Astrocyte (in vitro differentiated cells and primary cell): Measurements from ENCODE around the gene USP36. TPM values are rescaled to one million over a fixed set of nuclear protein-coding genes. Genes with fewer than 3 reads are reported as not detected.
"Not testable (repeated sequence)": the region's sequence is repeated elsewhere in the genome, so short reads cannot be mapped to it uniquely, and the experiment has no call there.

Source experiments
- DNase-seq: peaks from one replicate; pipeline ENCODE4 v3.0.0-alpha.2; 2010; ENCODE audit warnings: low read depth
- FAIRE-seq: peaks from 2 replicates; lab custom pipeline; 2011; peaks lifted over from hg19 to GRCh38; lab: Jason Lieb, UNC
- H2AFZ ChIP-seq: 2 replicates; pipeline ENCODE4 v1.6.0; 2012; ENCODE audit warnings: low read depth, low read length, inconsistent platforms
- H3K27ac ChIP-seq: 2 replicates; pipeline ENCODE4 v1.5.1; 2011; ENCODE audit warnings: low read depth, low read length, inconsistent platforms
- H3K27me3 ChIP-seq: 2 replicates; pipeline ENCODE4 v1.6.0; 2011; ENCODE audit warnings: low read length, inconsistent platforms; ENCODE audit not compliant: insufficient read depth
- H3K36me3 ChIP-seq: 2 replicates; pipeline ENCODE4 v1.5.1; 2011; ENCODE audit warnings: low read length, inconsistent platforms; ENCODE audit not compliant: insufficient read depth
- H3K4me1 ChIP-seq: 2 replicates; pipeline ENCODE4 v1.5.1; 2011; ENCODE audit warnings: low read length, inconsistent platforms; ENCODE audit not compliant: insufficient read depth
- H3K4me2 ChIP-seq: 2 replicates; pipeline ENCODE4 v1.6.0; 2012; ENCODE audit warnings: low read length, inconsistent platforms
- H3K4me3 ChIP-seq: 2 replicates; pipeline ENCODE4 v1.5.1; 2011; ENCODE audit warnings: low read depth, mild to moderate bottlenecking, low read length, inconsistent platforms; ENCODE audit not compliant: insufficient read depth
- H3K79me2 ChIP-seq: 2 replicates; pipeline ENCODE4 v1.6.0; 2012; ENCODE audit warnings: mild to moderate bottlenecking, low read length, inconsistent platforms; ENCODE audit not compliant: insufficient read depth
- H3K9ac ChIP-seq: 2 replicates; pipeline ENCODE4 v1.6.0; 2012; ENCODE audit warnings: mild to moderate bottlenecking, low read length, inconsistent platforms
- H3K9me3 ChIP-seq: 2 replicates; pipeline ENCODE4 v1.5.1; 2012; ENCODE audit warnings: low read depth, mild to moderate bottlenecking, low read length, inconsistent platforms; ENCODE audit not compliant: insufficient read depth
- H4K20me1 ChIP-seq: 2 replicates; pipeline ENCODE4 v1.6.0; 2012; ENCODE audit warnings: low read length, inconsistent platforms; ENCODE audit not compliant: insufficient read depth
- H3K27ac Mint-ChIP-seq: one replicate; pipeline ENCODE4 v1.8.0; 2021; ENCODE audit warnings: mild to moderate bottlenecking, mixed read lengths; ENCODE audit not compliant: unreplicated experiment
- H3K27me3 Mint-ChIP-seq: one replicate; pipeline ENCODE4 v1.8.0; 2021; ENCODE audit warnings: low read depth, mixed read lengths; ENCODE audit not compliant: unreplicated experiment
- H3K36me3 Mint-ChIP-seq: one replicate; pipeline ENCODE4 v1.8.0; 2021; ENCODE audit warnings: low read depth, mixed read lengths; ENCODE audit not compliant: unreplicated experiment
- H3K4me1 Mint-ChIP-seq: one replicate; pipeline ENCODE4 v1.8.0; 2021; ENCODE audit warnings: low read depth, mixed read lengths; ENCODE audit not compliant: unreplicated experiment
- H3K4me3 Mint-ChIP-seq: one replicate; pipeline ENCODE4 v1.8.0; 2021; ENCODE audit warnings: mild to moderate bottlenecking, moderate library complexity, mixed read lengths; ENCODE audit not compliant: unreplicated experiment
- H3K9me3 Mint-ChIP-seq: one replicate; pipeline ENCODE4 v1.8.0; 2021; ENCODE audit warnings: mild to moderate bottlenecking, mixed read lengths; ENCODE audit not compliant: unreplicated experiment
- CTCF ChIP-seq: IDR thresholded peaks from 2 replicates; pipeline ENCODE4 v1.5.1; 2011; ENCODE audit warnings: low read depth, mild to moderate bottlenecking, inconsistent platforms, low read length, moderate library complexity; ENCODE audit not compliant: insufficient read depth
- EZH2 ChIP-seq: IDR thresholded peaks from 2 replicates; pipeline ENCODE4 v1.6.1; 2012; ENCODE audit warnings: mild to moderate bottlenecking, low read length, inconsistent platforms; ENCODE audit not compliant: insufficient read depth
- total RNA-seq: library from RNA; stranded (reverse); gene quantifications from 2 replicates; pipeline ENCODE4 v1.2.1, GENCODE V29; 2021

The USP36 gene
- total RNA-seq, 1 donor from 2014 or later = 51.0 TPM

GRCh38 chr17:78868391-78868790 is 27.8 kb upstream of the USP36 start:
- Histone ChIP-seq H4K20me1 (peaks cover 8% of the 10 kb centered on the region), H3K9me3 (no peaks in the 10 kb centered on the region), H3K9ac (peak overlapping the region; percentile 40), H3K36me3 (peaks cover 25% of the 10 kb centered on the region), H3K4me2 (peak overlapping the region; percentile 26), H3K4me3 (no peak overlapping the region), H3K4me1 (peaks cover 21% of the 10 kb centered on the region), H2AFZ (no peak overlapping the region), H3K27me3 (no peaks in the 10 kb centered on the region), H3K27ac (peak overlapping the region; percentile 57), H3K79me2 (peaks cover 21% of the 10 kb centered on the region)
- peaks cover 4% of the 10 kb centered on the region for H3K9me3 Mint-ChIP-seq
- peaks cover 18% of the 10 kb centered on the region for H3K36me3 Mint-ChIP-seq
- no peaks in the 10 kb centered on the region for H3K27me3 Mint-ChIP-seq
- FAIRE-seq (no peak), DNase-seq (peak; percentile 58)
- no peak overlapping the region for H3K4me3 Mint-ChIP-seq
- TF ChIP-seq CTCF = no peak
- no peak for TF ChIP-seq EZH2
- no peak overlapping the region for H3K27ac Mint-ChIP-seq
- H3K4me1 Mint-ChIP-seq = no peaks in the 10 kb centered on the region

- H3K9me3 ChIP-seq, H3K9ac ChIP-seq, H3K4me3 ChIP-seq, H4K20me1 ChIP-seq, H3K27me3 Mint-ChIP-seq, H3K4me1 Mint-ChIP-seq, DNase-seq, H3K27ac ChIP-seq, H2AFZ ChIP-seq, H3K4me2 ChIP-seq, H3K9me3 Mint-ChIP-seq, H3K27ac Mint-ChIP-seq, H3K27me3 ChIP-seq, H3K4me3 Mint-ChIP-seq, FAIRE-seq: not testable (repeated sequence)
- Histone ChIP-seq H3K4me1 (peaks cover 23% of the 10 kb centered on the region), H3K79me2 (peaks cover 17% of the 10 kb centered on the region), H3K36me3 (peaks cover 15% of the 10 kb centered on the region)
- H3K36me3 Mint-ChIP-seq = peaks cover 15% of the 10 kb centered on the region
Measured at GRCh38 chr17:78867046-78867445, 26.4 kb upstream of the USP36 start.

- peaks cover 34% of the 10 kb centered on the region for H3K4me1 ChIP-seq
- H3K9me3 ChIP-seq = no peaks in the 10 kb centered on the region
- no peak overlapping the region for H3K27ac ChIP-seq
- peaks cover 17% of the 10 kb centered on the region for H3K79me2 ChIP-seq
- no peaks in the 10 kb centered on the region for H3K27me3 ChIP-seq
- Mint-ChIP-seq H3K4me1 (peaks cover 10% of the 10 kb centered on the region), H3K27me3 (no peaks in the 10 kb centered on the region), H3K4me3 (peak overlapping the region; percentile 54), H3K27ac (no peak overlapping the region), H3K36me3 (peaks cover 15% of the 10 kb centered on the region), H3K9me3 (peaks cover 4% of the 10 kb centered on the region)
- H3K36me3 ChIP-seq = peaks cover 17% of the 10 kb centered on the region
- no peak overlapping the region for H3K9ac ChIP-seq
- TF ChIP-seq CTCF (peak; percentile 94), EZH2 (no peak)
- H3K4me3 ChIP-seq = no peak overlapping the region
- H3K4me2 ChIP-seq = peak overlapping the region; percentile 57
- FAIRE-seq = no peak
- peaks cover 4% of the 10 kb centered on the region for H4K20me1 ChIP-seq
- peak; percentile 25 for DNase-seq
- H2AFZ ChIP-seq = no peak overlapping the region
Measured at GRCh38 chr17:78865682-78866390, 25.2 kb upstream of the USP36 start.
